Left lung (tissue), 10 donors: ENCODE data around the gene LAIR1. TPM values are rescaled to one million over a fixed set of nuclear protein-coding genes. Genes with fewer than 3 reads are reported as not detected.
A peak's percentile ranks its signal among the peaks of the same experiment; 100 is the strongest.

Experiments used
- ATAC-seq: fragments of 200-7000 bp; cut with Tn5 transposase; one replicate; pipeline ENCODE4 v1.9.1; 2020; ENCODE audit warnings: moderate library complexity
- DNase-seq, 4 donors: peaks; one replicate each; pipeline ENCODE4 v3.0.0-alpha.2; 2013 to 2020
- H3K27ac ChIP-seq, 2 donors: fragments of 200-600 bp; sonication (generic) in 1 of 2; one replicate each; pipeline versions ENCODE4 v1.5.0 to v1.8.0; 2020 to 2021
- H3K27me3 ChIP-seq, 2 donors: fragments of 200-600 bp; sonication (generic) in 1 of 2; one replicate each; pipeline versions ENCODE4 v1.5.0 to v1.8.0; 2020 to 2021
- H3K36me3 ChIP-seq, 2 donors: fragments of 200-600 bp; sonication (generic) in 1 of 2; one replicate each; pipeline versions ENCODE4 v1.5.0 to v1.8.0; 2020 to 2021
- H3K4me1 ChIP-seq, 2 donors: fragments of 200-600 bp; one replicate each; pipeline ENCODE4 v1.8.0; 2021
- H3K4me3 ChIP-seq, 2 donors: fragments of 200-600 bp; sonication (generic) in 1 of 2; one replicate each; pipeline versions ENCODE4 v1.5.0 to v1.8.0; 2020 to 2021; ENCODE audit warnings: mild to moderate bottlenecking in 1 of 2
- H3K9me3 ChIP-seq, 2 donors: fragments of 200-600 bp; sonication (generic) in 1 of 2; one replicate each; pipeline versions ENCODE4 v1.5.0 to v1.8.0; 2020 to 2021
- intact Hi-C, 2 donors: fragments of 100-400 bp; cut with DNase I; formaldehyde crosslinking; loops; one replicate each; pipeline versions ENCODE4 v1.11.2 to v1.14.2; 2022
- polyA plus RNA-seq, 6 donors: library from polyadenylated mRNA; unstranded; fragments of 120-200 nt; gene quantifications; one replicate each; pipeline ENCODE4 v1.2.1, GENCODE V29; 2013; ENCODE audit not compliant: insufficient read length in 6 of 6
- total RNA-seq, 2 donors: library from RNA; stranded (reverse); fragmentation: NEBNext Ultra II Directional; extraction: Animal tissue kit (Norgen Biotek cat#: 25700); gene quantifications; one replicate each; pipeline ENCODE4 v1.2.1, GENCODE V29; 2021
- TF ChIP-seq, protein P1 (sequence below), 2 donors: fragments of 200-600 bp; sonication (generic) in 1 of 2; IDR thresholded peaks; one replicate each; pipeline versions ENCODE4 v1.5.0 to v1.8.0; 2021; ENCODE audit warnings: antibody characterized with exemption in 2 of 2
- donor health status: DM: no; HTN: yes; CAD: no.
- donor health status: DM: no; HTN: no; CAD: no.

LAIR1 gene
- total and polyA plus RNA-seq, 8 donors = 5.0 to 172 (median 7.5) TPM

DNA sequence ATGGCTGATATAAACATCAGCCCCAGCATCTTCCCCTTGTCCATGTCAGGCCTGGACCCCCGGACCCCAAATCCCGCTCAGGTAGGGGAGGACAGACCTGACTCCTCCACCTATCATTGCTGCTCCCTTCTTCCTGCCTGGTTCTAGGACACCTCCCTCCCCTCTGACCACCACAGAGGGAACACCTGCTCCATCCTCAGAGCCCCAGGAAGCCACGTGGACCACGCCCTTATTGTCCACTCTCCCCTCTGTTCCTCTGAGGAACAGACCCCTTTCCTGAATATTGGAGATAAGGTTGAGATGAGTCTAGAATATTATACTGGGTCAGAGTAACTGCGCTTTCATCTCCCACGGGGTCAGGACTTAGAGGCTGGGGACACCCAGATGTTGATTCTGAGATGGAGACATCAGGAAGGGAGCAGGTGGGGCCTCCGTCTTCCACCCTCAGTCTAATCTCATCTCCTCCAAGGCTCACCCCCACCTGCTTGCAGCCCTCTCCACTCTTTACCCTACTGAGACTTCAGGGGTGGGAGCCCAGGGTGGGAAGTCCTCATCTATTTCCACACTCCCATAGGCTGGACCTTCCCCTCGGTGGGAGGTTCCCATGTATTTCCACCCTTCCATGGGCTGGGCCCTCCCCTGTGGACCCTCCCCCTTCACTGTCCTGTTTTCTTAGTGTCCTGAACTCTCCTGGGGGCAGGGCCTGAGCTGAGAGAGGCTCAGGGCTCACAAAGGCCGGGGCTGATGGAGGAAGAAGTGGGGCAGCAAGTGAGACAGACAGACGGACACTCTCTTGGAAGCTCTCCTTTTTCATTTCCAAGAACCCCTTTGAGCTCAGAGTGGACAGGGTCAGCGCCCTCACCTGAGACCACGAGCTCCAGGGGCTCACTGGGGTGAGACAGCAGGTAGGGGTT, 28.5 kb downstream of the LAIR1 start:
- DNase-seq = no peak
- no peaks in the 10 kb centered on the region for H3K36me3 ChIP-seq
- peaks cover 0 to 7% of the 10 kb centered on the region in 2 donors for H3K4me1 ChIP-seq
- intact Hi-C loops = no loop called here
- peaks cover 0 to 30% of the 10 kb centered on the region in 2 donors for H3K27me3 ChIP-seq
- TF ChIP-seq, protein P1, sequence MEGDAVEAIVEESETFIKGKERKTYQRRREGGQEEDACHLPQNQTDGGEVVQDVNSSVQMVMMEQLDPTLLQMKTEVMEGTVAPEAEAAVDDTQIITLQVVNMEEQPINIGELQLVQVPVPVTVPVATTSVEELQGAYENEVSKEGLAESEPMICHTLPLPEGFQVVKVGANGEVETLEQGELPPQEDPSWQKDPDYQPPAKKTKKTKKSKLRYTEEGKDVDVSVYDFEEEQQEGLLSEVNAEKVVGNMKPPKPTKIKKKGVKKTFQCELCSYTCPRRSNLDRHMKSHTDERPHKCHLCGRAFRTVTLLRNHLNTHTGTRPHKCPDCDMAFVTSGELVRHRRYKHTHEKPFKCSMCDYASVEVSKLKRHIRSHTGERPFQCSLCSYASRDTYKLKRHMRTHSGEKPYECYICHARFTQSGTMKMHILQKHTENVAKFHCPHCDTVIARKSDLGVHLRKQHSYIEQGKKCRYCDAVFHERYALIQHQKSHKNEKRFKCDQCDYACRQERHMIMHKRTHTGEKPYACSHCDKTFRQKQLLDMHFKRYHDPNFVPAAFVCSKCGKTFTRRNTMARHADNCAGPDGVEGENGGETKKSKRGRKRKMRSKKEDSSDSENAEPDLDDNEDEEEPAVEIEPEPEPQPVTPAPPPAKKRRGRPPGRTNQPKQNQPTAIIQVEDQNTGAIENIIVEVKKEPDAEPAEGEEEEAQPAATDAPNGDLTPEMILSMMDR (IDR thresholded peaks at IDR 0.05) = no peak
- no peak overlapping the region for H3K4me3 ChIP-seq
- H3K9me3 ChIP-seq = no peaks in the 10 kb centered on the region
- H3K27ac ChIP-seq = no peak overlapping the region
- no peak for ATAC-seq

DNA sequence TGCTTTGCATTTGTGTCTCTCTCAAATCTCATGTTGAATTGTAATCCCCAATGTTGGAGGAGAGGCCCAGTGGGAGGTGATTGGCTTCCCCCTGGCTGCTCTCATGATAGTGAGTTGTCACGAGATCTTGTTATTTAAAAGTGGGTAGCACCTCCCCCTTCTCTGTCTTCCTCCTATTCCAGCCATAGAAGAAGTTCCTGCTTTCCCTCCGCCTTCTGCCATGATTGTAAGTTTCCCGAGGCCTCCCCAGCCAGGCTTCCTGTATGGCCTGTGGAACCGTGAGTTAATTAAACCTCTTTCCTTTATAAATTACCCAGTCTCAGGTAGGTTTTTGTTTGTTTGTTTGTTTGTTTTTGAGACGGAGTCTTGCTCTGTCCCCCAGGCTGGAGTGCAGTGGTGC, 29.6 kb downstream of the LAIR1 start:
- intact Hi-C loops = no loop called here
- TF ChIP-seq, protein P1 (IDR thresholded peaks at IDR 0.05) = no peak
- no peaks in the 10 kb centered on the region for H3K36me3 ChIP-seq
- H3K27me3 ChIP-seq = peaks cover 0 to 30% of the 10 kb centered on the region in 2 donors
- peak; percentile 21 for ATAC-seq
- H3K9me3 ChIP-seq = no peaks in the 10 kb centered on the region
- no peak overlapping the region for H3K27ac ChIP-seq
- peaks cover 0 to 7% of the 10 kb centered on the region in 2 donors for H3K4me1 ChIP-seq
- H3K4me3 ChIP-seq = no peak overlapping the region
- DNase-seq = no peak

DNA sequence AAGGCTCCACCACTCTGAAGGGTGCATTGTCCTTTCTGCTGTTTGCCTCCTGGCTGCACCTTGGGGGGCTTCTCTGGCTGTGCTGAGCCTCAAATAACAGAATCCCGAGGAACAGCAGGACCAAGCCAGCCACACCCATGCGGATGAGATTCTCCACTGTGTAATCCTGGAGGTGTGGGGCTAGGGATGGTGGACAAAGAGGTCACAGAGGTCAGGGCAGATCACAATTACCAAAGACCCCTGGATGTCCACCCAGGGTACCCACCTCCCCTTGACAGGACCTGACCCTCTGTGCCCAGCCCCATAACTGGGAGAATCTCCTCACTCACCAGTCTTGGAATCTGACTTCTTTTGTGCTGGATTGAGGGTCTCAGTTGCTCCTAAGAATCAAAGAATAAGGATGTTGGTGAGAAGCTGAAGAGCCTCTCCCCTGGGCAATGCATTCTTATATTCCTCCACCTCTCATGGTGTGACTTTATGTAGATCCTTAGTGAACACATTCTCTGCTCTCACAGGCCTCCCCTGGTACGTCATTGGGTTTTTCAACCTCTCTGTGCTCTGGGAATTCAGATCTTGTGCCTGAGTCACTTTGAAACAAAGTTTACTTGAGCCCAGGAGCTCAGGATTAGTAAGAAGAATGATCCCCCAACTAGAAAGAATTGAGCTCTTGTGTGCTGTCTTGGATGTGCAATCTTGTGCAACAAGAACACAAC, 31.0 kb downstream of the LAIR1 start:
- no peaks in the 10 kb centered on the region for H3K36me3 ChIP-seq
- DNase-seq = no peak
- TF ChIP-seq, protein P1 (IDR thresholded peaks at IDR 0.05) = no peak
- no peak overlapping the region for H3K27ac ChIP-seq
- intact Hi-C loops = no loop called here
- peaks cover 0 to 34% of the 10 kb centered on the region in 2 donors for H3K27me3 ChIP-seq
- no peak for ATAC-seq
- no peak overlapping the region for H3K4me3 ChIP-seq
- no peaks in the 10 kb centered on the region for H3K9me3 ChIP-seq
- H3K4me1 ChIP-seq = no peaks in the 10 kb centered on the region

DNA sequence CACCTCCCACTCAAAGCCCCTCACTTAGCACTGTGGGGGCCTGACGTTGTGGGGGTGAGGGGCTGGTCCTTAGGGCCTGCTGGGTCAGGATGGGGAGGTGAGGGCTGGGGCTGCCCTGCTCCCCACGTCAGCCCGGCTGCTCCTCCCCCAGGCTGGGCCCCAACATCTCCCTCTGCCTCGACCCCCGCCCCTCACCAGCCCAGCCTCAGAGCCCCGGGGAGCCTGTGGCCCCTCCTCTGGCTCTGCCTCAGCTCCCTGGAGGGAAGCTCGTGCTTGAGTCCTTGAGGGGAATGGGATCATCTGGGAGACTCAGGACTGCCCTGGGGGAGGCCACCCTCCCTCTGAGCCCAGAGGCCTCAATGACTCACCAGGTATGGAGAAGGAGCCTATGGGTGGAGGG, 32.6 kb downstream of the LAIR1 start:
- Histone ChIP-seq H3K27me3 (peaks cover 0 to 24% of the 10 kb centered on the region in 2 donors), H3K4me3 (no peak overlapping the region), H3K4me1 (no peaks in the 10 kb centered on the region), H3K27ac (no peak overlapping the region), H3K9me3 (no peaks in the 10 kb centered on the region), H3K36me3 (no peaks in the 10 kb centered on the region)
- TF ChIP-seq, protein P1 (IDR thresholded peaks at IDR 0.05) = no peak
- intact Hi-C loops = no loop called here
- ATAC-seq = no peak
- no peak for DNase-seq

DNA sequence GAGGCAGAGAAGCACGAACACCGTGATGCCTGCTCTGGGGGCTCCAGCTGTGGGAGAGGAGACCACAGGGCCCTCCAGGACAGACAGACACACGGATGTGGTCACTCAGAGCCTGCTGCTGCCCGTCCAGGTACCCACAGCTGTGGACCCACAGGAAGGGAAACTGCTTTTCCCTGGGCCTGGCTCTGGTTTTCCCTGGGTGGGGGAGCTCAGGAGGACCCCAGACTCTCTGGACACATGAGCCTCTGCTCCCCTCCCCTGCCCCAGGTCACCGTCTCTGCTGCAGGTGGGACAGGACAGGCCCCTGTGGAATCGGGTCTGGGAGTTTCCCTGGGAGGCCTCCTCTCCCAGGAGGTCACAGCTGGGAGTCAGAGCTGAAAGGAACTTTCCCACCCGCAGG, 33.1 kb downstream of the LAIR1 start:
- DNase-seq (no peak), ATAC-seq (no peak)
- no peak overlapping the region for H3K27ac ChIP-seq
- H3K4me1 ChIP-seq = no peaks in the 10 kb centered on the region
- peaks cover 0 to 21% of the 10 kb centered on the region in 2 donors for H3K27me3 ChIP-seq
- H3K36me3 ChIP-seq = no peaks in the 10 kb centered on the region
- intact Hi-C loops = no loop called here
- no peak overlapping the region for H3K4me3 ChIP-seq
- H3K9me3 ChIP-seq = no peaks in the 10 kb centered on the region
- TF ChIP-seq, protein P1 (IDR thresholded peaks at IDR 0.05) = no peak
